ENCODE data around the gene C2orf69. TPM values are rescaled to one million over a fixed set of nuclear protein-coding genes. Genes with fewer than 3 reads are reported as not detected.

Gene C2orf69
- total and polyA plus RNA-seq, 2 of the 8 experiments (the other 6 are each of a cell fraction or from before 2014, with no cell fraction given) = 3.9 to 32.0 TPM

GRCh38 chr2:199869653-199870052, 41.4 kb upstream of the C2orf69 start:
- Histone ChIP-seq H2BK12ac (ENCODE audit: low read depth, low read length) (no peak overlapping the region), H3K4me1 (replicated peaks in 1 of 4; ENCODE audit: control insufficient read depth in 3 of 4, insufficient read depth in 4 of 4, low read length in 3 of 4) (peaks cover 0 to 18% (median 7%) of the 10 kb centered on the region in 4 experiments; a peak in 4 of 7 replicates), H4K20me1 (replicated peaks in 1 of 2; ENCODE audit: control insufficient read depth in 1 of 2, insufficient read depth in 2 of 2, low read length in 2 of 2) (no peaks in the 10 kb centered on the region), H3K27me3 (replicated peaks in 1 of 4; ENCODE audit: control insufficient read depth in 3 of 4, extremely low read depth in 1 of 4, insufficient read depth in 3 of 4, low read length in 3 of 4) (no peaks in the 10 kb centered on the region), H3K36me3 (ENCODE audit: control insufficient read depth in 2 of 4, insufficient read depth in 4 of 4, low read length in 3 of 4) (peaks cover 0 to 3% (median 0%) of the 10 kb centered on the region in 4 experiments; a peak in 1 of 8 replicates), H3K9ac (replicated peaks in 1 of 4; ENCODE audit: extremely low read depth in 1 of 4, low read depth in 3 of 4, low read length in 3 of 4) (peak overlapping the region in 2 of 4 experiments; percentile 17 to 34; a peak in 1 of 7 replicates), H2BK120ac (replicated peaks; ENCODE audit: low read depth, low read length) (peak overlapping the region; percentile 98), H4K8ac (ENCODE audit: extremely low read depth, insufficient read depth, low read length) (no peak overlapping the region), H3K79me1 (ENCODE audit: low read depth, low read length) (no peaks in the 10 kb centered on the region), H3K4ac (replicated peaks; ENCODE audit: insufficient read length, low read depth, low read length) (no peak overlapping the region), H2BK5ac (ENCODE audit: low read depth, low read length) (peak overlapping the region; percentile 89; the same call in 1 of the 2 replicates), H3K27ac (ENCODE audit: low read depth, low read length) (peak overlapping the region; percentile 64), H2BK15ac (ENCODE audit: low read length) (no peak overlapping the region), H2BK20ac (ENCODE audit: low read length) (peak overlapping the region; percentile 53; the same call in 1 of the 2 replicates), H3K18ac (ENCODE audit: extremely low read depth, low read length) (peak overlapping the region; percentile 16; the same call in 1 of the 2 replicates), H3K4me3 (ENCODE audit: extremely low read depth in 1 of 4, insufficient read depth in 2 of 4, low read depth in 3 of 4, low read length in 4 of 4) (peak overlapping the region in 1 of 4 experiments; percentile 44; a peak in 2 of 8 replicates), H3K14ac (ENCODE audit: insufficient read length) (no peak overlapping the region), H2AK5ac (ENCODE audit: low read depth, low read length) (no peak overlapping the region), H4K5ac (ENCODE audit: insufficient read length, low read depth, low read length) (peak overlapping the region; percentile 100), H4K91ac (replicated peaks; ENCODE audit: insufficient read length, low read length) (peak overlapping the region; percentile 95), H3K4me2 (ENCODE audit: insufficient read depth in 1 of 2, low read depth in 2 of 2, low read length in 2 of 2) (peak overlapping the region; percentile 54 to 57), H3K23me2 (ENCODE audit: low read depth, low read length) (0 out of 2 replicates have a peak, but pooled peaks cover 1% of the 10 kb centered on the region), H3K56ac (replicated peaks; ENCODE audit: insufficient read length, low read depth, low read length) (no peak overlapping the region), H3K9me3 (ENCODE audit: insufficient read depth in 2 of 2, low read depth in 1 of 2, low read length in 1 of 2) (peaks cover 9 to 10% of the 10 kb centered on the region in 2 experiments), H3K79me2 (ENCODE audit: control insufficient read depth in 1 of 2, insufficient read depth in 2 of 2, low read length in 2 of 2) (no peaks in the 10 kb centered on the region), H3K23ac (ENCODE audit: insufficient read length) (no peak overlapping the region), H2AFZ (ENCODE audit: low read length) (0 out of 2 replicates have a peak overlapping the region, but pooled peaks have one; percentile 6)
- 4% methylated on average over 1 of the region's 1 CpG; no CpG with 5 or more reads in 1 of the 2 experiments for WGBS, 2 experiments (ENCODE audit: extremely low coverage in 1 of 2, insufficient coverage in 1 of 2, insufficient read length in 1 of 2, insufficient replicate concordance in 2 of 2, low coverage in 1 of 2, low lambda C conversion rate in 2 of 2, missing lambda C conversion rate in 1 of 2)
- ChIA-PET POLR2A (ENCODE audit: partially characterized antibody) (interaction anchor here (1.9 kb wide), 1 partner anchor 42 kb away, joined by 7 read pairs; the partner anchor contains the start of gene C2orf69), CTCF (ENCODE audit: partially characterized antibody) (interaction anchor here (1.4 kb wide), 1 partner anchor 9 kb away, joined by 6 read pairs; no protein-coding TSS in a partner anchor)
- FAIRE-seq (no peak), DNase-seq (ENCODE audit: low read depth in 1 of 2, low spot score in 2 of 2) (no peak)
- TF ChIP-seq POU5F1 (IDR thresholded peaks at IDR 0.05; ENCODE audit: low read depth, low read length) (no peak), TBP (IDR thresholded peaks at IDR 0.05; ENCODE audit: low read depth, low read length) (no peak), SRF (IDR thresholded peaks at IDR 0.05; ENCODE audit: low read depth, low read length) (no peak), ATF2 (IDR thresholded peaks at IDR 0.05; ENCODE audit: low read length) (no peak), HDAC6 (IDR thresholded peaks at IDR 0.05; ENCODE audit: low read depth, low read length) (no peak), CTBP2 (IDR thresholded peaks at IDR 0.05; ENCODE audit: borderline replicate concordance, insufficient read depth, insufficient read length, low read length) (no peak), FOSL1 (IDR thresholded peaks at IDR 0.05; ENCODE audit: insufficient read depth, low read depth, low read length) (no peak), EGR1 (IDR thresholded peaks at IDR 0.05; ENCODE audit: borderline replicate concordance, low read depth, low read length) (no peak), TEAD4 (IDR thresholded peaks at IDR 0.05; ENCODE audit: low read depth, low read length) (no peak), POLR2AphosphoS5 (IDR thresholded peaks at IDR 0.05; ENCODE audit: low read depth, low read length) (no peak), GABPA (IDR thresholded peaks at IDR 0.05; ENCODE audit: borderline replicate concordance, insufficient read depth, low read length) (no peak)

Data from H1 (cell line).